ENCODE results near the gene RBAK.
A peak's percentile ranks its signal among the peaks of the same experiment; 100 is the strongest.

The RBAK gene

GRCh38 chr7:5045558-5046396, at the start of gene RBAK:
TSS of gene RBAK (plus strand) at chr7:5045860. CDS start at chr7:5048077, 2,217 bp downstream.
- peak within 1 kb of the TSS; percentile 29; the same call in 1 of the 2 replicates for H2AFZ ChIP-seq (ENCODE audit: low read depth, low read length)

GRCh38 chr7:4996696-4997222, 48.9 kb upstream of the RBAK start:
- H3K9ac ChIP-seq (ENCODE audit: low read length): no peak overlapping the region
- no peak overlapping the region for H3K27ac ChIP-seq (ENCODE audit: low read length)
- no peaks in the 10 kb centered on the region for H3K79me2 ChIP-seq (ENCODE audit: low read length)
- H3K4me2 ChIP-seq (ENCODE audit: low read length): no peak overlapping the region
- 0 out of 2 replicates have a peak, but pooled peaks cover 2% of the 10 kb centered on the region for H4K20me1 ChIP-seq (ENCODE audit: insufficient read depth, low read length)
- TF ChIP-seq CTCF (IDR thresholded peaks at IDR 0.05; ENCODE audit: low read depth, low read length) (no peak), EZH2phosphoT487 (IDR thresholded peaks at IDR 0.05; ENCODE audit: low read depth) (no peak)
- no peaks in the 10 kb centered on the region for H3K9me3 ChIP-seq (ENCODE audit: insufficient read depth, low read length)
- no peak overlapping the region for H2AFZ ChIP-seq (ENCODE audit: low read depth, low read length)
- H3K4me1 ChIP-seq (ENCODE audit: low read length): peaks cover 9% of the 10 kb centered on the region
- no peaks in the 10 kb centered on the region for H3K27me3 ChIP-seq (ENCODE audit: low read depth, low read length)
- no peak overlapping the region for H3K4me3 ChIP-seq (ENCODE audit: low read length)
- H3K36me3 ChIP-seq (replicated peaks; ENCODE audit: low read depth, low read length): no peaks in the 10 kb centered on the region

More at GRCh38 chr7:5045558-5046396, at the start of gene RBAK:
- no peaks in the 10 kb centered on the region for H4K20me1 ChIP-seq (ENCODE audit: insufficient read depth, low read length)
- no peaks in the 10 kb centered on the region for H3K4me1 ChIP-seq (ENCODE audit: low read length)
- H3K79me2 ChIP-seq (ENCODE audit: low read length): peaks cover 14% of the 10 kb centered on the region
- peak within 1 kb of the TSS; percentile 50 for H3K4me2 ChIP-seq (ENCODE audit: low read length)
- TF ChIP-seq CTCF (IDR thresholded peaks at IDR 0.05; ENCODE audit: low read depth, low read length) (no peak), EZH2phosphoT487 (IDR thresholded peaks at IDR 0.05; ENCODE audit: low read depth) (no peak)
- no peaks in the 10 kb centered on the region for H3K27me3 ChIP-seq (ENCODE audit: low read depth, low read length)
- H3K9me3 ChIP-seq (ENCODE audit: insufficient read depth, low read length): no peaks in the 10 kb centered on the region
- peak within 1 kb of the TSS; percentile 98 for H3K4me3 ChIP-seq (ENCODE audit: low read length)
- H3K27ac ChIP-seq (ENCODE audit: low read length): peak within 1 kb of the TSS; percentile 41
- peak within 1 kb of the TSS; percentile 94 for H3K9ac ChIP-seq (ENCODE audit: low read length)
- peaks cover 3% of the 10 kb centered on the region for H3K36me3 ChIP-seq (replicated peaks; ENCODE audit: low read depth, low read length)

GRCh38 chr7:4998244-4998643, 47.4 kb upstream of the RBAK start:
- Histone ChIP-seq H3K27me3 (ENCODE audit: low read depth, low read length) (no peaks in the 10 kb centered on the region), H3K36me3 (replicated peaks; ENCODE audit: low read depth, low read length) (no peaks in the 10 kb centered on the region), H3K4me3 (ENCODE audit: low read length) (no peak overlapping the region), H3K4me1 (ENCODE audit: low read length) (peaks cover 9% of the 10 kb centered on the region), H3K9me3 (ENCODE audit: insufficient read depth, low read length) (no peaks in the 10 kb centered on the region), H4K20me1 (ENCODE audit: insufficient read depth, low read length) (0 out of 2 replicates have a peak, but pooled peaks cover 2% of the 10 kb centered on the region), H3K4me2 (ENCODE audit: low read length) (no peak overlapping the region), H3K9ac (ENCODE audit: low read length) (no peak overlapping the region), H3K79me2 (ENCODE audit: low read length) (no peaks in the 10 kb centered on the region), H3K27ac (ENCODE audit: low read length) (no peak overlapping the region), H2AFZ (ENCODE audit: low read depth, low read length) (no peak overlapping the region)
- TF ChIP-seq EZH2phosphoT487 (IDR thresholded peaks at IDR 0.05; ENCODE audit: low read depth) (no peak), CTCF (IDR thresholded peaks at IDR 0.05; ENCODE audit: low read depth, low read length) (no peak)

GRCh38 chr7:4998910-4999309, 46.8 kb upstream of the RBAK start:
- H4K20me1 ChIP-seq (ENCODE audit: insufficient read depth, low read length): 0 out of 2 replicates have a peak, but pooled peaks cover 2% of the 10 kb centered on the region
- no peak overlapping the region for H3K27ac ChIP-seq (ENCODE audit: low read length)
- H3K4me2 ChIP-seq (ENCODE audit: low read length): no peak overlapping the region
- no peak overlapping the region for H3K4me3 ChIP-seq (ENCODE audit: low read length)
- no peak overlapping the region for H3K9ac ChIP-seq (ENCODE audit: low read length)
- H3K9me3 ChIP-seq (ENCODE audit: insufficient read depth, low read length): no peaks in the 10 kb centered on the region
- no peaks in the 10 kb centered on the region for H3K36me3 ChIP-seq (replicated peaks; ENCODE audit: low read depth, low read length)
- peaks cover 9% of the 10 kb centered on the region for H3K4me1 ChIP-seq (ENCODE audit: low read length)
- H2AFZ ChIP-seq (ENCODE audit: low read depth, low read length): no peak overlapping the region
- TF ChIP-seq CTCF (IDR thresholded peaks at IDR 0.05; ENCODE audit: low read depth, low read length): no peak
- TF ChIP-seq EZH2phosphoT487 (IDR thresholded peaks at IDR 0.05; ENCODE audit: low read depth): no peak
- H3K27me3 ChIP-seq (ENCODE audit: low read depth, low read length): no peaks in the 10 kb centered on the region
- H3K79me2 ChIP-seq (ENCODE audit: low read length): no peaks in the 10 kb centered on the region

All from OCI-LY3 (cell line).